GM08714 (cell line): ENCODE measurements around the gene SLC2A3.
"Not testable (repeated sequence)": the region's sequence is repeated elsewhere in the genome, so short reads cannot be mapped to it uniquely, and the experiment has no call there.

Experiments
- H3K4me3 ChIP-seq: fragments of 200-500 bp; sonication (Bioruptor generic); 2 replicates; pipeline ENCODE4 v1.5.1; 2014; ENCODE audit warnings: mild to moderate bottlenecking, low read length, inconsistent platforms
- ZNF274 ChIP-seq: IDR thresholded peaks from 2 replicates; pipeline ENCODE4 v1.6.1; 2012; ENCODE audit warnings: mild to moderate bottlenecking, low read depth, low read length

The SLC2A3 gene

DNA sequence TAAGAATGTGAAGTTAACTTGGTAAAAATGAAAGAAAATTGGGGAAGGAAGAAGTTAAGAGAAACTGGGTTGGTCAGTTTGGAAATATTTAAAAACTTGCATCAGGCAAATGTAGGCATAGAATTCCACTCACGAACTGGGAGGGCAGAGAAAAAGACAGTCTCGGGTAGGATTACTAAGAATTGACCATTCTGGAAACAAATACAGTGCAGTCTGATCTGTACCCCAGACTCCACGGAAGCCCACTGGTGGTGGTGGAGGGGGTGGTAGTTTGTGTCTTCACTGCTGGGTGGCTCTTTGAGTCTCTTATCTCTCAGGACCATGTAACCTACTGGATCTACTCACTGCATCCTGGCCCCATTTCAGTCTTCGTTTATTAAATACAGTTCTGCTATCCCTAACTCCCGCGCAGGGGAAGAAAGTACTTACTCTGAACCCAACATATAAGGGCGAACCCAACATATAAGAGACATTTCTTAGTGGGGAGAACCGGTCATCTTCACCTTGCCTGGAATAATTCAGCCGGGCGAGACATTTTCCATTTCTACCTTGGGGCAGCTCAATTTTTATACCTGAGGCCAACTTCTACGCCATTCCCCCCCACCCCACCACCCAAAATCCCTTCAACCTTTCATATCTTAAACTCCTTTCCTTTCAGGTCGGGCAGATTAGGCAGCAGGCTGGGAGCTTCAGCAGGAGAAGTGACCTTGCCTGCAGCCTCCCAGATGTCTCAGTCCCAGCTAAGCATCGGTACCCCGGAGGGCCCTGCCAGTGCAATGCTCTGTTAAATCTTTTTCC is 1.7 kb downstream of the SLC2A3 start:
- no peak for TF ChIP-seq ZNF274

DNA sequence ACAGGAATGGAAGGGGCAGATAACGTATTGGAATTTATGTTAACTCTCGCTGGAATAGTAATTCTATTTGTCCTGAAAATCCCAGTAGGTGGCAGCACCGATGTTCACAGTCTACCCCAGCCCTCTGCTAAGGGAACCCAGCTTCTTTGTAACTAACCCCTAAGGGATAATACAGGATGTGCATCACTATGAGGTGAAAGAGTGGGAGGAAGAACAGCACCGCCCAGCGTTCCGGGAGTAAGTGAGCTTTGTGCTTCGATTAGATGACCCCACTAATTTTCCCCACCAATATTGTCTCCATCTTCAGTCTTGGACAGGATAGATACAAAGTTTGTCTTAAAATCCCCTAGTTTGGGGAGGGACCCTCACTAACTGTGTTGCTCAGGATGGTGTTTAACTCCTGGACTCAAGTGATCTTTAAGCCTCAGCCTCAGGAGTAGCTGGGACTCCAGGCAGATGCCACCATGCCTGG is 2.7 kb downstream of the SLC2A3 start:
- H3K4me3 ChIP-seq: peak overlapping the region; percentile 94
- no peak for TF ChIP-seq ZNF274

More for the DNA sequence above, 1.7 kb downstream of the SLC2A3 start:
- H3K4me3 ChIP-seq: peak overlapping the region; percentile 94

DNA sequence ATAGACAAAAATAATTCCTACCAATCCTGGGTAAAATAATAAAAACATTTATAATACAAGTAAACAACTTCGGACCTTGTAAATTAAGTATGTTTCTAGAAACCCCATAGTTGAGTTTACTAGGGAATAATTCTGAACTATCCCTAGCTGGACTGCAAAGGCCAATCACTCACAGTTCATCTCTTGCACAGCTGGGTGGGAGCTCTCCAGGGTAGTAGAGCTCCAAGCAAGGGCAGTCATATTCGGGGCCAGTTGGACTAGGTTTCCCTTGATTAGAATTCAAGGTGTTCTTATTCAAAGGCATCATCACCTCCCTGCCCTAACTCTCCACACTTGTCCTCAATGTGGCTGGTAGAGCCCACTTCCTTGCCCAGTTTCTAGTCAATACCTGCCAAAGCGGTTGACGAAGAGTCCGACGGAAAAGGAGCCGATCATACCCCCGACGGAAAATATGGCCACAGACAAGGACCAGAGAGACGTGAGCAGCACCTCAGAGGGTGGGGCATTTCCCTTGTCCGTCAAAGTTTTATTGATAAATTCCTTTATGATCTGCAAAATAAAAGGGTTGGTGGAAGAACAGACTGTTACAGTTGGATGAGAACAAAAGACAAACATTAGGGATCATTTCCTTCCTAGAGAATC is 3.3 kb downstream of the SLC2A3 start:
- H3K4me3 ChIP-seq: not testable (repeated sequence)

DNA sequence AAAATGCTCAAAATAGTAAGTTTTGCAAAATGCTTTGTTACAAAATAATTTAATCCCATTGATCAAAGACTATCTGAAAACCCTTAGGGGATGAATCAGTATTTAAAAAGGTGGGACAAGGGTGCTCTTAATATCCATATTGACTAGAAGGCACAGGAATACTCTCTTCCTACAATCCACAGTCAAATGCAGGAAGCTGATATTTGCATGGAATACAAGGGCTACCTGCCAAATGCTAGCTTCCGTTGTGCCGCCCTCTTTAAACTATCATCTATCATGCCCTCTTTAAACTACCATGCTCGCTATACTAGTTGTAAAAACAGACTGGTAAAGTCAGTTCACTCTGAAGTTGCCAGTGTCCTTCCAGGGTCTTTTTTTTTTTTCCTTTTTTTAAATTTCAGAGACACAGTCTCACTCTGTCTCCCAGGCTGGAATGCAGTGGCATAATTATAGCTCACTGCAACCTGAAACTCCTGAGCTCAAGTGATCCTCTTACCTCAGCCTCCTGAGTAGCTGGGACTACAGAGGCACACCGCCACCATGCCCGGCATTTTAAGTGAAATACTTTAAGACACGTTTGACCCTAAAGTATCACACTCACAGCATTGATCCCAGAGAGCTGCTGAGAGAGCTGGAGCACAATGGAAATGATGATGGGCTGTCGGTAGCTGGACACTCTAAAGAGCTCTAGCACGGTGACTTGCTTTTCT is 6.7 kb downstream of the SLC2A3 start:
- no peak overlapping the region for H3K4me3 ChIP-seq
- TF ChIP-seq ZNF274: no peak

DNA sequence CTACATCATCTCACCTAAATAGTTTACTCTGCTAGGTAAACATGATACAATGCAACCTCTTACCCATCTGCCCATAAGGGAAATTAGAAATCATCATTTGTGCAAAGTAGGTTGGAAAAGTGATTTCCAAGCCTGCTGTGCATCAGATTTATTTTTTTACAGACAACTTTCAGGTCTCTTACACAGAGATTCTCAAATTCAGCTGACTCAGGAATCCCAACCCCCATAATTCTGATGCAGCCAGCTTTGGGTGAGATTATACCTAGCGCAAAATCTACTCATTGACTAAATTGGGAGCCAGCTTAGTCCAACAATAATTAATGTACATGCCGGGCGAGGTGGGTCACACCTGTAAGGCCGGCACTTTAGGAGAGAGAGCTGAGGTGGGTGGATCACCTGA is 8.5 kb downstream of the SLC2A3 start:
- TF ChIP-seq ZNF274: no peak
- no peak overlapping the region for H3K4me3 ChIP-seq

DNA sequence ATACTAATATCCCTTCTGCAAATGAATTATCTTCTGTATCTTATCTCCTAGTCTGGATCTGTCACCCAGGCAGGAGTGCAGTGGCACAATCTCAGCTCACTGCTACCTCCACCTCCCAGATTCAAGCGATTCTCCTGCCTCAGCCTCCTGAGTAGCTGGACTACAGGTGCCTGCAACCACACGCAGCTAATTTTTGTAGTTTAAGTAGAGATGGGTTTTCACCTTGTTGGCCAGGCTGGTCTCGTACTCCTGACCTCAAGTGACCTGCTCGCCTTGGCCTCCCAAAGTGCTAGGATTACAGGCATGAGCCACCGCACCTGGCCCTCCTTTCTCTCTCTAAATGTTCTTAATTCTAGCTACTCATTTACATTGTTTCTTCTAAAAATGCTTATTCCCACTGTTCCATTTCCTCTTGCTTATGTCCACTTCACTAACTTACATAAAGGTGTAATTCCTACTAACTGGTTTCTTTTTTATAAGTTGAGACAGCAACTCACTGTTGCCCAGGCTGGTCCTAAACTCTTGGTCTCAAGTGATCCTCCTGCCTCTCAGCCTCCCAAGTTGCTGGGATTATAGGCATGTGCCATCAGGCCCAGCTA is 9.8 kb downstream of the SLC2A3 start:
- not testable (repeated sequence) for H3K4me3 ChIP-seq

DNA sequence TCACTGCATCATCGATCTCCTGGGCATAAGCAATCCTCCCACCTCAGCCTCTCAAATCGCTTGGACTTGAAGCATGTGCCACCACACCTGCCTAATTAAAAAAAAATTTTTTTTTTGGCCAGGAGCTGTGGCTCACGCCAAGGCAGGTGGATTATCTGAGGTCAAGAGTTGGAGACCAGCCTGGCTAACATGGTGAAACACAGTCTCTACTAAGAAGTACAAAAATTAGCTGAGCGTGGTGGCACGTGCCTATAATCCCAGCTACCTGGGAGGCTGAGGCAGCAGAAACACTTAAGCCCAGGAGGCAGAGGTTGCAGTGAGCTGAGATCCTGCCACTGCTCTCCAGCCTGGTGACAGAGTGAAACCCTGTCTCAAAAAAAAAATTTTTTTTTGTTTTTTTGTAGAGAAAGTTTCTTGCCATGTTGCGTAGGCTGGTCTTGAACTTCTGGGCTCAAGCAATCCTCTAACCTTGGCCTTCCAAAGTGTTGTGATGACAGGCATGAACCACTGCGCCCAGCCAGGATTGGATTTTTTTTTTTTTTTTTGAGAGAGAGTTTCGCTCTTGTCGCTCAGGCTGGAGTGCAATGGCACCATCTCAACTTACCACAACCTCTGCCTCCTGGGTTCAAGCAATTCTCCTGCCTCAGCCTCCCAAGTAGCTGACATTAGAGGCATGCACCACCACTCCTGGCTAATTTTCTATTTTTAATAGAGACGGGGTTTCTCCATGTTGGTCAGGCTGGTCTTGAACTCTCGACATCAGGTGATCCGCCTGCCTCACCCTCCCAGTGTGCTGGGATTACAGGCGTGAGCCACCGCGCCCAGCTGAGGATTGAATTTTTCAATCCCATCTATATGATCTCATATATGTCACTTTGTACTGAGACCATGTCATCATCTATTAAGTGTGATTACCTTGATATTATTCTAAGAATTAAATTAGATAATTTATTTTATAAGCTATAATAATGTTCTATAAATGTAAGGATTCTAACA is 12.4 kb downstream of the SLC2A3 start:
- H3K4me3 ChIP-seq: no peak overlapping the region
- TF ChIP-seq ZNF274: no peak

DNA sequence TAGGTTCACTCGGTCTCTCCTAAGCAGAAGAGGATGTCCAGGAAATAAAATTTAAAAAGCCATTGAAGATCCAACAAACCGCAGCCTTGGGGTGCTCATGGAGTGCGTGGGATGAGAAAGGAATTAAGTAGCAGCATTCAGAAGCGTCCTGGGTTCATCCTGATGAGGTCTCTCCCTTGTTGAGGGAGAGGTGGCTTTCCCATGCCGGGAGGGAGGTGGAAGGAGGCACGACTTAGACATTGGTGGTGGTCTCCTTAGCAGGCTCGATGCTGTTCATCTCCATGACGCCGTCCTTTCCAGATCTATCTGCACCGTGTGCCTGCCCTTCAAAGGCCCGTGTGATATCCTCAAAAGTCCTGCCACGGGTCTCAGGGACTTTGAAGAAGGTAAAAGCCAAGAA is 14.8 kb downstream of the SLC2A3 start:
- not testable (repeated sequence) for H3K4me3 ChIP-seq

DNA sequence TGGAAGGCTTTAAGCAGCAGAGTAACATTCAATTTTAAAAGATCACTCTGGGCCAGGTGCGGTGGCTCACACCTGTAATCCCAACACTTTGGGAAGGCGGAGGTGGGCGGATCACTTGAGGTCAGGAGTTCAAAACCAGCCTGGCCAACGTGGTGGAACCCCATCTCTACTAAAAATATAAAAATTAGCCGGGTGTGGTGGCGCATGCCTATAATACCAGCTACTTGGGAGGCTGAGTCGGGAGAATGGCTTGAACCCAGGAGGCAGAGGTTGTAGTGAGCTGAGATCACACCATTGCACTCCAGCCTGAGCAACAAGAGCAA is 17.8 kb downstream of the SLC2A3 start:
- H3K4me3 ChIP-seq: not testable (repeated sequence)

DNA sequence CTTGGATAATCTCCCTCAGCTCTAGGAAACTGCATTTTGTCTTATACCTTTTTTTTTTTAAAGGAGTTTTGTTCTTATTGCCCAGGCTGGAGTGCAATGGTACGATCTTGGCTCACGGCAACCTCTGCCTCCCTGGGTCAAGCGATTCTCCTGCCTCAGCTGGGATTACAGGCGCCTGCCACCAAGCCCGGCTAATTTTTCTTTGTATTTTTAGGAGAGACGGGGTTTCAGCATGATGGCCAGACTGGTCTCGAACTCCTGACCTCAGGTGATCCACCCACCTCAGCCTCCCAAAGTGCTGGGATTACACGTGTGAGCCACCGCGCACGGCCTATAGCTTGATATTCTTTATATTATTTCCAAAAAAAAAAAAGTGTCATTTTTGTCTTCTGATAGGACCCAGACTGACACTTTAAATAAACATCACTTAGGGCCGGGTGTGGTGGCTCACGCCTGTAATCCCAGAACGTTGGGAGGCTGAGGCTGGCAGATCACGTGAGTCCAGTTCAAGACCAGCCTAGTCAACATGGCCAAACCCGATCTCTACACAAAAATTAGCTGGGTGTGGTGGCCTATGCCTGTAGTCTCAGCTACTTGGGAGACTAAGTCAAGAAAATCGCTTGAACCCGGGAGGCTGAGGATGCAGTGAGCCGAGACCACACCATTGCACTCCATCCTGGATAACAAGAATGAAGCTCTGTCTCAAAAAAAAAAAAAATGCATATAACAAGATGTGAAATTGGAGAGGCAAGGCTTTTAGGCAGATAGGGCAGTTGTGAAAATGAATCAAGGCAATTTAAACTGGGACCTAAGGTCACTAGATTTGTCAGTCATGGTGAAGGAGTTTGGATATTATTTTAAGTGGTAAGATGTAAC is 18.4 kb downstream of the SLC2A3 start:
- TF ChIP-seq ZNF274: no peak
- no peak overlapping the region for H3K4me3 ChIP-seq

DNA sequence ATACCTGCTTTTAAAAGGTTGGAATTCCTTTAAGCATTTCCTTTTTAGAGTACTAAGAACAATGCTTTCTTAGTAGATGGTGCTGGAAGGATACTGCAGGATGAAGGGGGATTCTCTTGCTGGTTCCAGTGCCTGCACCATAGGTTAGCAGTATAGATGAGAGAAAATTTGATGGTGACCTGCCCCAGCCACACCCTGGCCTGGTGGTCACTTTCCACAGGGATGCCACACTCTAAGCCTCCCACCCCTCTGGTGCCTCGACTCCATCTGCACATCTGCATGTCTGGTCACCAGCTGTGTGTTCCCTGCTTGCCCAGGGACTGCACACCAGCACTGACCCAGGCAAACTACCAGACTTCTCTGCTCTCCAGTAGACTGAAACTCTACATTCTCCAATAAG is 19.1 kb downstream of the SLC2A3 start:
- no peak overlapping the region for H3K4me3 ChIP-seq

DNA sequence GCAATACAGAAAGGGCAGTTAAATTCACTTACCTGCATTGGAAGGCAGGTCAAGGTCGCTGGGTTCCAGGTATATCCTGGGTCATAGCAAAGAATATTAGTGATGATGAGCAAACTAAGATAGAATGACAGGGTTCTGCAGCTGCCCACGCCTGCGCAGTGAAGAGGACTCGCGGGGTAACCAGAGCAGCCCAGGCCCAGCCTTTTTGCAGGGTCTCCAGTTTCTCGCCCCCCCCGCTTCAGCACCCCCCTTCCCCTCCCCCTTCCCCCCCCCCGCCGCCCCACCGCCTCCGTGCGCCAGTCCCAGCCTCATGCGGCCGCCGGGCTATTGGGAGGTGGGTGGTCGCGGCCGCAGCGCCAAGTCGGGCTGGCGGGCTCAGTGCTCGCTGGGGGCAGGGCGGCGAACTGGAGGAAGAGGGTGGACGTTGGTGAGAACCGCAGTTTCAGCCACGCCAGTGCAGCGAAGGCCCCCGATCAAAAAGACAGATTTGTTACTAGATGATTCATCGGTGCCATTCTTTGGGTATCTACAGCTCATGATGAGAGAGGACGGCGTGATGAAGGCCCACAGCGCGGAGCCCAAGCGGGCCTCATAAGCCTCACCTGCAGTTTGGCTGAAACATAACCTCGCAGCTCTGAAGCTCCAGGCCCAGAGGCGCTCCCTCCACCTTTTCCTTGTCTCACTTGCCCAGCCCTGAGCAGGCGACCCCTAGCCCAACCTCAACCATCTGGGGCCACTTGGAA is 20.2 kb downstream of the SLC2A3 start:
- no peak for TF ChIP-seq ZNF274
- H3K4me3 ChIP-seq: no peak overlapping the region

More for the DNA sequence above, 19.1 kb downstream of the SLC2A3 start:
- TF ChIP-seq ZNF274: no peak

DNA sequence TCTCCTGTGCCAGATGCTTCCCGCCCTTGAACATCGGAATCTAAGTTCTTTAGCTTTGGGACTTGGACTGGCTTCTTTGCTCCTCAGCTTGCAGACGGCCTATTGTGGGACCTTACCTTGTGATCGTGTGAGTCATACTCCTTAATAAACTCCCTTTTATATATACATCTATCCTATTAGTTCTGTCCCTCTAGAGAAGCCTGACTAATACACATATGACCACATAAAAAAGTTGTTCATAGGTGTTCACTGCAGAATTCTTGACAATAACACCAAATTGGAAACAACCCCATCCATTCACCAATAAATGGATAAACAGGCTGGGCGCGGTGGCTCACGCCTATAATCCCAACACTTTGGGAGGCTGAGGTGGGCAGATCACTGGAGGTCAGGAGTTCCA is 25.9 kb downstream of the SLC2A3 start:
- H3K4me3 ChIP-seq: not testable (repeated sequence)
